NCI-H524 treated with DMSO at 0.1 percent for 48 hours (cell line): ENCODE data around the gene KSR2.

ENCODE experiments used
- DNase-seq: peaks from one replicate; lab custom pipeline; 2025; lab: John Stamatoyannopoulos, UW

The KSR2 gene

DNA sequence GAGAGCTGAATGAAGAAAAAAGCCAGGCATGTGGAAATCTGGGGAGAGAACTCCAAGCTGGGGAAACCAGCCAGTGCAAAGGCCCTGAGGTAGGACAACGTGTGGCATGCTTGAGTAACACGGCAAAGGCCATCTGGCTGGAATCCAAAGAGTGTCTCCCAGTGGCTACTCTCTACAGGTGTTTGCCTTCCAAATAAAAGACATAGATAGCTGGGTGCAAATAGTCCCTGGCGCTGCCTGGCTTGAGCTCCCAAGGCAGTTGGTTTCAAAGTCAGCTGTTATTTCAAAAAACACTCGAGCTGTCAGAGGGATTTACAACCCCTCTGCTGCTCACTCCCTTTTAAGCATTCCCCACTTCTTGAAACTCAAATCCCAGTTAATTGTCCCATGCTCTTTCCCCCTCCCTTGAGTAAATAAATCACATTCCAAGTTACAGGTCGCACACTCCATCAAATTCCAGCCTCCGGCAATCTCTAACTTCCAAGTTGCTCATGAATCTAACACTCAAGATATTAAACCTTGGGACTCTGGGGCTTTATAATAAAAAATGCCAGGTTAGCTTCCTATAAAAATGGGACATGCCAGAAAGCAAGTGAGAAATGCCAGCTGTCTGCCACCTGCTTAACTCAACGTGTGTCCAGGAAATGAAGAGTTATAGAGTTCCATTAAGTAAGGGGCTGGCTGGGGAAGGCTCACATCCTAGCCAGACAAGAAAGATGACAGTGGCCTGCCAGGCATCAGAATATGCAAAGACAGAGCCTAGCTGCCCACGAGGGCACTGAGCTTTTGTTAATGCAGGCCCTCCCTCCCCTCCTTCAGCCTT, 473.7 kb downstream of the KSR2 start:
- peak; percentile 88 for DNase-seq

DNA sequence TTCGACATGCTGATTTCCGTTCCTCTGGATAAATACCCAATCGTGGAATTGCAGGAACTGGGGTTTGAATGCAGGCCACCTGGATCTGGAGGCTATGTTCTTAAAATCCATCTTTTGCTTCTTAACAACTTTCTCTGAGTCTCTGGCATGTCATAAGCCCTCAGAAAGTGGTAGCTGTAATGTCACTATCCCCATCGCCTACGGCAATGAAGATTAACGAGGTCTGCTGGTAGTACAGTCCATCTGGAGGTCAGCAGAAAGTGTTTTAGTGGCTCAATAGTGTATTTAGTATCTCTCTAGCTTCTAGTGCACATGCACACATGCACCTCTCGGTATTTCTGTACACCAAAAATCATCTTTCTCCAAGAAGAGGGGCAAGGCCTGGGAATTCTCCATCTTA, 477.1 kb downstream of the KSR2 start:
- no peak for DNase-seq

DNA sequence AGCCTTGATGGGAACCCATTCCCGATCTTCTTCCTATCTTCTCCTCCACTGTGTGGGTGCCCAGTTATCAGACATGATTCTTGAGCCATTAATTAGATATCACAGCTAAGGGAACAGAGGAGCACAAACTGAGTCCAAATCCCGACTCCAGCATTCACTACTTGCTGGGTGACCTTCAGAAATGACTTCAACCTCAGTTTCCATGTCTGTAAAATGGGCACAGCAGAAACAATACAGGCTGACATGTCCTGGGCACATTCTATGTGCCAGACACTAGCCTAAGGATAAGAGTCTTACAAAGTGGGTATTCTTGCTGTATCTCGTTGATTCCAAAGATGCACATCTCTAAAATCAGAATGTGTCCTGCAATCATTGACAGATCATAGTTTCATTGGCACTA, 478.7 kb downstream of the KSR2 start:
- no peak for DNase-seq

DNA sequence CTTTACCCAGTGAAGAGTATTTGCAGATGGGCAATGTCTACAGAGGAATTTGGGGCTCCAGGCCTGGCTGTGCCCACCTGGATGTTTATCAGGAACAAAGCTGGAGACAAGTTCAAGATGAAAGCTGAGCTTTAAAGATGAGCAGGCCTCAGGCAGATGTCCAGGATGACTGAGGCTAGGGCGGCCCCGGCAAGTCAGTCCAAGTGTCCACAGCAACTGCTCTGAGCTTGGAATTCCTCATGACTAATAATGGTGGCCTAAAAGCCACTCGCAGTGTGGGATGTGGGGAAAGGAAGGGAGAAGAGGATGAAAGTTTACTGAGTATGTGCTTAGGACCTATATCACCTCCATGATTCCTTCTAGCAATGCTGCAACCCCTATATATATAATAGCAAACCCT, 479.1 kb downstream of the KSR2 start:
- DNase-seq: no peak

DNA sequence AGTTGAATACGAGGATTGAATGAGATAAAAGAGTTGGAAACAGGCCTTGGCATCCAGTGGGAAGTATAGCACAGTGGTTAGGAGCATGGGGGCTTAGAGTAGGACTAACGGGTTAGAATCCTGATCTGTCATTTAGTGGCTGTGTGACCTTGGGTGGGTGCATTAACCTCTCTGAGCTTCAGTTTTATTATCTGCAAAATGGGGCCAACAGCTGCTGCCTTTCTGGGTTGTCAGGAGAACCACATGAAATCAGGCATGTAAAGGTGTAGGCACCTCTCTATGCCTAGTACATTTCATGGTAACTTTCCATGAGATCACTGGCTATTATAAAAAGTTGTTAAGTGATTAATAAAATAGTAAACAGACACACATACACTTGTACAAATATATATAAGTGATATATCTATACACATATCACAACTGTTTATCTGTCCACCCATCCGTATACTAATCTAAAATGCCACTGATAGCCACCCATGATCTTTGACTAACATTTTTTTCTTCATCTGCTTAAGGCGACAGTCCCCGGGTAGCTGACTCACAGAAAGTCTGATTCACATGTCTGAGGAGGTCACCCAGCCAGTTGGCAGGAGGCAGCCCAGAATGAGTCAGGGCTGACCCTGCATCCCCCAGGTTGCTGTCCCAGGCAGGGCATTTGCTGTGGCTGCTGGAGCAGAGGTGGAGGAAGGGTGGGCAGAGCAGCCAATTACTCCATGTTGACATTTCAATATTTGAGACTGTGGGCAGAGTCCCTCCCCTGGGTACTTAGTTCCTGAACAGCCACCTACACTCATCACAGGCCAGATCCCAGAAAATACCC, 481.7 kb downstream of the KSR2 start:
- no peak for DNase-seq

DNA sequence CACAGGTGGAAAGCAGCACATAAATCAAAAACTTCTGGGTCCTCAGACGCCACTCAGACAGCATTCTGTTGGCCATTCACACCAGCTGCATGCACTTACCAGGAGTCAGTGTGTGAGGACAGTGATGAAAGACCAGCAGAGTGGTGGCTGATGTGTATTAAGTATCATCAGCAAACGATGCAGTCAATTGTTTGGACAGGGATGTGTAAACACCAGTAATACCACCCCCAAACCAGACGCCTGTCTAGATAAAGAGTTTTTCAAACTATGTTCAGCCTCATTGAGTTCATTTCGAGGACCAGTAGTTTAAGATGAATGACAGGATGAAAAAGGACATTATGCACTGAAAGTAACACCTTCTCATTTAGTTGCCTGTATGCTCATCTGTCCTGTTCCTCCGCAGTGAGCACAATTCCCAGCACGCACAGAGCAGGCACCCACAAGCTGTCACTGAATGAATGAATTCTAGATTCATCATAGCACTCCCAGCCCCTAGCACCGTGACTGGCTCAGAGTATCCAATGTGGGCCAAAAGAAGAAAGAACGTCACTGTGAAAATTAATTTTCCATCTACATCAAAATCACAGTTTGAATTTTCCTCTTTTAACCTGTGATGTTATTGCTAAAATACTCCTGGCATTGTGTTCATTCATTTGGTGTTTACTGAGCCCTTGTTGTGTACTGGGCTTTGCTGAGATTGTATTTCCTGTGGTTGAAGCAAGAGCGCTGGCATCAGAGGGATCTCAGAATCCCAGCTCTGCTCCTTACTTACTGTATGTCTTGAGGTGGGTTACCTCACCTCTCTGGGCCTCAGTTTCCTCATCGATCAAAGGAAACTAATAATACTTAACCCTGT, 482.6 kb downstream of the KSR2 start:
- DNase-seq: no peak

DNA sequence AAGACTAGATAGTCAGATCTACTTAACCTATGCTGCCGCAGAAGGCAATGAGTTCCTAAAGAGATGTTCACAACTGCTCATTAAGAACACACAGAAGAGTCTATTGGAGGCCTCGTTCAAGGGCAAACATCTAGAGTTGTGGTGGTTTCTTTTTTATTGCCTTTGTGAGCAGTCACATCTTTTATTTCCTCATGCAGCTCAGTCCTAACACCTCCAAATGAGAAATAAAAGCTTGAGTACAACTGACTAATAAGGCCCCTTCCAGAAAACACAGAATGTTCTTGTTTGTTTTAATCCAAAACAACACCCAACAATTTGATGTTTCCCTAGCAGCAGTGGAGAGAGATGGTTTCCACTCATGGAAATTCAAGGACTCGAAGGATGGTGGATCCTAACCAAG, 483.9 kb downstream of the KSR2 start:
- no peak for DNase-seq

DNA sequence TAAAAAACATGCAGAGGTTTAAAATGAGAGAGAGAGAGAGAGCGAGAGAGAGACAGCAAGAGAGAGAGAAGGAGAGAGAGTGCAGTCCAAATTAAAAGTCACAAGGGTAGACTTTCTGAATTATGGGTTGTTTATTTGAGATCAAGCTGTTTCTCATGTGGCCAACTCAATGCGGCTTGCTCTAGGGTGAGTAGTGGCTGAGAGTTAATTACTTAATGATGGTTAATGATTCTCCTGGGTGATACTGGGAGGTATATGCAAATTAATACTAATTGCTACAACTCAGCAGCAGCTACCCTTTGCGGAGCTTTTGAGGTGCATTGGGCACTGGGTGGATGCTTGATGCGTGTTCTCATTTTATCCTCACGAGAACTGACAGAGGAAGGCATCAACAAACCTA, 485.3 kb downstream of the KSR2 start:
- no peak for DNase-seq

DNA sequence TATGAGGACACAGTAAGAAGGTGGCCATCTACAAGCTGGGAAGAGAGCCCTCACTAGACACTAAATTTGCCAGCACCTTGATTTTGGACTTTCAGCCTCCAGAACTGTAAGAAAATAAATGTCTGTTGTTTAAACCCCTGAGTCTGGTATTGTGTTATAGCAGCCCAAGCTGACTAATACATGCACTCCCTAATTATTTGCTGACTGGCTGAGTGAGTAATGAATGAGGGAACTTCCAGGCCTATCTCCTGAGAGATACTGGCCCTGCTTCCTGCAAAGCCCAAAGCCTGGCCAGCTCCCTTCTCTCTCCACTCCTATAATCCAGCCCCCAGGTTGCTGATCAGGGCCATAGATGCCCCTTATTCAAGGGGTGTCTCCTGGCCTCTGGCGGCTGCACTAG, 487.3 kb downstream of the KSR2 start:
- DNase-seq: no peak

DNA sequence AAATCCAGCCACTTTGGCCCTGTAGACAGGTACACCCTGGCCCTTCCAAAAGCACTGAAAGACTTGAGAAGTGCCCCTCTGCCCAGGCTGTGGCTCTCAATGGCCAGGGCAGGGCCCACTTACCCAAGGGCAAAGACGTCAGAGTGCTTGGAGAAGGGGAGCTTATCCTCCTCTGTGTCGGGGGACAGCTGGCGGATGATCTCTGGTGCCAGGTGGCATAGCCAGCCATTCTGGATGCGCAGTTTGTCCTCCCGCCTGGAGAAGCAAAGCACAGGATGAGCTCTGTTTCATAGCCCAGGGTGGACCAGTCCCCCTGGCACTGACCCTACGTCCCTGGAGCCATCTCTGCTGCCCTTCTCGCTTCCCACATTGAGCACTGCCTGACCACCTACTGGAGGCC, 492.4 kb downstream of the KSR2 start:
- DNase-seq: peak; percentile 56

DNA sequence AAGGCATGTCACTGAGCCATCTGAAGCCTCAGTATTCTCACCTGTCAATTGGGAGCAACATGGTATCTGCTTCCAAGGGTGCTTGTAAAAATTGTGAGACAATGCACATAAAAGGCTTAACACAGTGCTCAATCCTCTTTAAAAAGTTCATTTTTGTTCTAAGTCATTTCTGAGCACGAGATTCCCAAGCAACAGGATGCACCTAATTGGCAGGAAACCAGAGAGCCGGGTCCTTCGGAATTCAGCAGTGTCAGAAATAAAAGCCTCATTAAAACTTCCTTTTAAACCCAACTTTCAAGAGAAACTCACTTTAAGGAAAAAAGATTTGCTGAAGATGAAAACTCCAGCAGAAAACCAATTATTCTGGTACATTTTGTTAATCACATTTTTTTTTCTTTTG, 494.9 kb downstream of the KSR2 start:
- DNase-seq: no peak

DNA sequence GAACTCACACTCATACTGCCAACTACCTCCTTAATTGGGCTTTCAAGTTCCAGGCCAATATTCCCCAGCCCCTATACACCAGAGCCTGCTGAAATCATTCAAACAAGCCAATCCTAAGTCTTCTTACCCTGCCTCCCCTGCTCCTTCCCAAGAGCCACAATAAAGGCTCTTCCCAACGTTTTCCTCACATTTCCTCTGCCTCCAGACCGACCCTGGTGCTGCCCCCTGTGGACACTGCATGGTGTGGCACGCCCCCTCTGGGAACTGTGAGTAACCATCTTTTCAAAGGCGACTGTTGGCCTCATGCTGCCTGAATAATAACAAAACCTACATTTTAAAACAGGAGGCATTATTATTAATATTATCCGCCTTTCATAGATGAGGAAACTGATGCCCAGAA, 495.8 kb downstream of the KSR2 start:
- DNase-seq: no peak

DNA sequence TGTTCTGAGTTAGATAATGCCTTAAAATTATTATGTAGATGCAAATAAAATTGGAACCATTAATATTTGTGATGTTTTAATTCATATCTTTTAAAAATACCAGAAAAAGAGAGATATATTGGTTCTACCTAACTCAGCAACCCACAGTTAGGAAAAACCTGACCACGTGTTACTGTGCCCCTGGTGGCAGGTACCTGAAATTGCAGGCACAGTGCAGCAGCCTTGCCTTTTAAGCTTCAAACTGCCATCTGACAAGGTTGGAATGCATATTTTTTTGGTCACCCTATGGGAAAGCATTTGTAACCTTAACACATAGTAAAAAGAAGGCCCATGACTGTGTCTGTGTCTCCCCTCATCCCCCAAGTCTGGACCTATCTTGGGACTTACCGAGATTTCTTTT, 498.0 kb downstream of the KSR2 start:
- DNase-seq: no peak

DNA sequence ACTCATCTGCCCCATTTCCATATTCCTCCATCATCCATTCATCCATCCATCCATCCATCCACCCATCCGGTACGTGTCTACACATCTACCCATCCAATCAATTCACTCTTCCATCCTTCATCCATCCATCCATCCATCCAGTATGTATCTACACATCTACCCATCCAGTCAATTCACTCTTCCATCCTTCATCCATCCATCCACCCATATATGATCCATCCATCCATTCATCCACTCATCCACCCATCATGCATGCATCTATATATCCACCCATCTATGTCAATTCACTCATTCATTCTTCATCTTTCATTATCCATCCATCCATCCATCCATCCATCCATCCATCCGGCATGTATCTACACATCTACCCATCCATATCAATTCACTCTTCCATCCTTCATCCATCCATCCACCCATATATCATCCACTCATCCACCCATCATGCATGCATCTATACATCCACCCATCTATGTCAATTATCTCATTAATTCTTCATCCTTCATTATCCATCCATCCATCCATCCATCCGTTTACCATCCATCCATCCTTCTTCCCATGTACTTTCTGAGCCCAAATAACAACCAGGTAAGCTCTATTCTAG, 498.8 kb downstream of the KSR2 start:
- no peak for DNase-seq

DNA sequence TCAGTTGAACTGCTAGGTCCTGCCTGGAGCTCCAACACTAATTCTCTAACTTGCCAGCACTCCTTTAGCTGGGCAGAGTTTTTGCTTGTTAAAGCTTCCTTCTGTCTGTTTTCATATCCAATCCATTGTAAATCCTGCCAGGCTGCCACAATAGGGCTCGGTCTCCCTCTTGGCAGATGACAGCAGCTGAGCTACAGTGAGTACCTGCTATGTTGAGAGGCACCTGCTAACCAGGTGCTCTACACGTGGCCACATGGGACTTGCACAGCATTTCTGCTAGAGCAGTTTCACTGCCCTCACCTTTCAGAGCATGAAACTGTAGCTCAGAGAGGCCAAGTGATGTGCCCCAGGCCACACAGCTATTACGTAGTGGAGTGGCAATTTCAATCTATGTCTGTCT, 500.8 kb downstream of the KSR2 start:
- no peak for DNase-seq

DNA sequence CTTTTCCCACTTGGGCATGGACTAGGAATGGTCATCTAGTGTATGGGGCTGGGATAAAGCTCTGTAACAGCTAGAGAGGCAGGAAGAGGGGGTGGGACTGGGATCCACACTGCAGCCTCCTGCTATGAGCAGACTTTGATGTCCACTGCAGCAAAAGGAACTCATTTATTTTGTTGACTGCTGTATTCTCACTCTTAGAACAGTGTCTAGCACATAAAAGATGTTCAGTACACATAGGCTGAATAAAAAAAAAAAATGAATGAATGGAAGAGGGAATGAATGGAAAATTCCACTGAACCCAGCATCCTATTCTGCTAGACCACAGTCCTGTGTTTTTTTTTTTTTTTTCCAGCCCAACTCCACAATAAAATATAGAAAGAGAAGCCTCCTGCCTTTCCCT, 501.2 kb downstream of the KSR2 start:
- DNase-seq: no peak

DNA sequence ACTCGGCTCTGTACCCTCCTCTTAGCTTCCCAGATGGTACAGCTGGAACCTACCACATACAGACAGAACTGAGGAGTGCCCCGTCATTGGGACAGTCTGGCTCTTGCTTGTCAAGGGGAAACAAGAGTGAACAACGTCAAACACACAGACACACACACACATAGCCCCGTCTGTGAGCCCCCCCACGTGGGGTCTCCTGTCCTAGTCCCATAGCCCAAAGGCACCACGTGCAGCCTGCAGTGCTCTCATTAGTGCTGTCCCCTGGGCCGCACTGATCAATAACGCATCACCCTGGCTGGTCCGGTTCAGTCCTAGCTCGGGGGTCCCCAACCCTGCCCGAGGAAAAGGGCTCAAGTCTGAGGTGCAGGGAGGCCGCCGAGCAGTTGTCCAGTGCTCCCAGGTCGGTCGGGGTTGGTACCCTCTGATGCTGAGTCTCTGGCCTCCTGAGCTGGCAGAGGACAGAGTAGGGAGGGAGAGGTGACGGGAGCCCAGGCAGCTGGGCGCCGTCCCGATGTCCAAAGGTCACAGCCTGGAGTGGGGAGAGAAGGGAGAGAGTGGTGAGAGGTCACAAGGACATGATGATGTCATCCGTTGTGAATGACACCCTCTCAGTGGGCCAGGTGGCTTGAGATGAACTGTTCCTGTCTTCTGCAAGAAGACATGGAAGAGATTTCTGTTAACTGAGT, 502.0 kb downstream of the KSR2 start:
- DNase-seq: no peak

DNA sequence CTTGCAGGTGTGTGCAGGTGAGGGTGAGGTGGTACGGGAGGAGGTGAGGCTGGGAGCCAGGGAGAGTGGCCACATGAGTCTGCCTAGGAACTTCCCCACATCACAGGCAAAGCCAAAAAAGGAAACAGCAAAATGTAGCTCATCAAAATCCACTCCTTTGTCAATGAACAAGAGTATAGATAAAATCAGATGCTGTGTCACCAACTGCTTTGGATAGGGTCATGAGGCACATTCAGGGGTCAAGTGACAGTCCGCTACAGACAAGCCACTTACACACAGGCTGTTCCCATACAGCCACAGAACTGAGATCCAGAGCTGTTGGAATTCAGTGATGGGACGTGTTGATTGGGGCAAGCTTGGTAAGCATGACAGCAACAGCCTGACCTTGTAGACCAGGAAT, 507.1 kb downstream of the KSR2 start:
- no peak for DNase-seq

DNA sequence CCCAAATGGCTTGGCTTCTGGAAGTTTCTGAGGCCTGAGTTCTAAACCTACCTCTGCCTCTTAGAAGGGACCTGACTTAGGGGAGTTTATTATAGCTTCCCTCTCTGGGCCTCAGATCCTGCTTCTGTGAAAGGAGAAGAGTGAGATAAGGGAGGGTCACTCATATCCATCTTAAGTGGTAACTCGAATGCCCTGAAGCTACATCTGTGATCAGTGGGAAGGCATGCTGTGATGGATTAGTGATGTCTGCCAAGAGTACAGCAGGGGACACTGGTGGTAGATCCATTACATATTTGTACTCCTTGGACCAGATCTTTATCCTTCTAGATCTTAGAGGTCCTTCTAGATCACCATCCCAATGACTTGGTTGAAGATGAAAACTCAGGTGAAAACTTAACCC, 509.6 kb downstream of the KSR2 start:
- no peak for DNase-seq

DNA sequence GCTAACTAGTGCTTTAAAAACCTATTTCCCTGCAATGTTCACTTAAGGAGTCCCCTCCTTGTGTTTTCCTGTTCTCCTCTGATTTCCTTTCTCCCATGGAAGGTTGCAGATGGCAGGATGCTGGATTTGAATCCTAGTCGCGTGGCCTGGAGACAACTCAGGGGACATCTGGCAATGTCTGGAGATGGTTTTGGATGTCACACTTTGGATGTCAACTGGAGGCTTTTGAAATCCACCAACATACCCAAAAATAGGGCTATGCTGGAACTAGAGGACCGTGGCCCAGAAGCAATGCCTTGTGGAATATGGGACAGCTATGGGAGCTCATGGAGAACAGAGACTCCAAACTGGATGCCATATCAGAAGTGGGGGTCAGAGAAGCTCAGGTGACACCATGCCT, 511.6 kb downstream of the KSR2 start:
- no peak for DNase-seq

DNA sequence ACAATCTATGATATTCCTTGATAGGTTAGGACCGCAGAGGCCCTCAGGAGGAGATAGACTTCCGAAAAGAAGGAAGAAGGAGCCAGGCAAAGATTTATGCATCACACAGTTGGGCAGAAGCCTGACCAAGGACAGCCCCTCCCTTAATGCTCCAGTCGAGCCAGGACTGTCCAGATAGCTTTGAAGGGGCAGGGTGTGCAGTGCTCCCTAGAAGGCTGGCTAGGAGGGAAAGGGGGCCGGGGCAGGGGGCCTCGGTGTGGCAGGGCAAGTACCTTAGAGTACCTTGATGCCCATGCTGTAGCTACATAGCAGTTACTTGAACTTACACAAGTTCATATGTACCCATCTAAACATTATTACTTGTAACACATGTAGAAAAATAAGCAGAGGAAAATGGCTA, 512.7 kb downstream of the KSR2 start:
- no peak for DNase-seq

DNA sequence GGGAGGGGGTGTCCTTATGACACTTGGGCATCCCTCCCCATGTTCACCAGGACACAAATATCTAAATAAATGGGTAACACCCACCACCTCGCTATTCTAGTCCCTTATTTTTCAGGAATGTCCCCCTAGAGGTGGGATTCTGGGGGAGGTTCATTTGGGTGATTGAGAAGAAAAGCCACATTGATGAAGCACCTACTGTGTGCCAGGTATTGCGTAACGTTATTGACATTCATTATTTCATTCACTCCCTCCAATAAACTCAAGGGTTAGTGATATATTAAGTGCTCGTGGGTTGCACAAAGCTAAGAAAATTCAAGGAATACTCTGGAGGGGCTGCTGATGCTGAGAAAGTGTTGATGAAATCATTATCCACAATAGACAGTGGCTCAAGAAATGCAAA, 514.8 kb downstream of the KSR2 start:
- no peak for DNase-seq
